Keratinocyte (primary cell): ENCODE results near the gene LTBP2. TPM values are rescaled to one million over a fixed set of nuclear protein-coding genes. Genes with fewer than 3 reads are reported as not detected.

ENCODE experiments used
- DNase-seq: peaks from one replicate; pipeline ENCODE4 v3.0.0-alpha.2; 2011; ENCODE audit warnings: low read depth, missing footprints, low spot score
- FAIRE-seq: peaks from 2 replicates; lab custom pipeline; 2011; peaks lifted over from hg19 to GRCh38; lab: Jason Lieb, UNC
- H2AFZ ChIP-seq: 2 replicates; pipeline ENCODE4 v1.6.0; 2012; ENCODE audit warnings: low read length, control low read depth, inconsistent platforms; ENCODE audit not compliant: control insufficient read depth
- H3K27ac ChIP-seq: 2 replicates; pipeline ENCODE4 v1.5.1; 2011; ENCODE audit warnings: low read length; ENCODE audit not compliant: control insufficient read depth, insufficient read depth
- H3K27me3 ChIP-seq: 3 replicates; pipeline ENCODE4 v1.6.0; 2011; ENCODE audit warnings: low read length; ENCODE audit not compliant: control insufficient read depth, insufficient read depth; ENCODE audit errors: extremely low read depth
- H3K36me3 ChIP-seq, 2 experiments: 2 replicates in 1 of 2; 3 replicates in 1 of 2; pipeline ENCODE4 v1.5.1; 2011; ENCODE audit warnings: low read length in 2 of 2, mild to moderate bottlenecking in 1 of 2; ENCODE audit not compliant: control insufficient read depth in 2 of 2, insufficient read depth in 2 of 2; ENCODE audit errors: extremely low read depth in 1 of 2
- H3K4me1 ChIP-seq: 3 replicates; pipeline ENCODE4 v1.5.1; 2011; ENCODE audit warnings: low read length; ENCODE audit not compliant: control insufficient read depth, insufficient read depth; ENCODE audit errors: extremely low read depth
- H3K4me2 ChIP-seq: 3 replicates; pipeline ENCODE4 v1.6.0; 2011; ENCODE audit warnings: low read depth, low read length; ENCODE audit not compliant: control insufficient read depth, insufficient read depth; ENCODE audit errors: extremely low read depth
- H3K4me3 ChIP-seq, 3 experiments: fragments of 200-600 bp in 1 of 3; sonication (generic) in 1 of 3; 2 replicates in 2 of 3; 3 replicates in 1 of 3; pipeline ENCODE4 v1.5.1; 2011 to 2016; ENCODE audit warnings: low read length in 3 of 3, mild to moderate bottlenecking in 3 of 3, control low read depth in 2 of 3, inconsistent platforms in 1 of 3, low read depth in 1 of 3, mixed read lengths in 1 of 3, mixed run types in 1 of 3, moderate library complexity in 1 of 3; ENCODE audit not compliant: control insufficient read depth in 2 of 3, insufficient read depth in 2 of 3; ENCODE audit errors: extremely low read depth in 1 of 3
- H3K79me2 ChIP-seq: 2 replicates; pipeline ENCODE4 v1.6.0; 2012; ENCODE audit warnings: low read length; ENCODE audit not compliant: control insufficient read depth, insufficient read depth
- H3K9ac ChIP-seq: 3 replicates; pipeline ENCODE4 v1.6.0; 2011; ENCODE audit warnings: low read length; ENCODE audit not compliant: control insufficient read depth, insufficient read depth; ENCODE audit errors: extremely low read depth
- H3K9me1 ChIP-seq: 3 replicates; pipeline ENCODE4 v1.6.0; 2011; ENCODE audit warnings: low read length; ENCODE audit not compliant: control insufficient read depth, insufficient read depth; ENCODE audit errors: extremely low read depth
- H3K9me3 ChIP-seq: 2 replicates; pipeline ENCODE4 v1.5.1; 2012; ENCODE audit warnings: low read depth, low read length; ENCODE audit not compliant: control insufficient read depth
- H4K20me1 ChIP-seq: 3 replicates; pipeline ENCODE4 v1.6.0; 2011; ENCODE audit warnings: low read length; ENCODE audit not compliant: control insufficient read depth, insufficient read depth; ENCODE audit errors: extremely low read depth
- EZH2 ChIP-seq: IDR thresholded peaks from one replicate; pipeline ENCODE4 v1.6.1; 2012; ENCODE audit warnings: inconsistent platforms, mild to moderate bottlenecking, low read length, moderate library complexity
- dilution Hi-C: fragments of 300-500 bp; cut with MboI; formaldehyde crosslinking; loops from one replicate; pipeline ENCODE4 v1.7.0; 2020; ENCODE audit warnings: low sequenced_read_pairs; ENCODE audit not compliant: extremely low pct_ligation_motif_present
- polyA plus RNA-seq, 5 experiments: library from polyadenylated mRNA; depleted of rRNA in 3 of 5; stranded (reverse) in 3 of 5; stranded (forward) in 1 of 5; unstranded in 1 of 5; fragments of >200 nt; gene quantifications; 1 replicate in 1 of 5; 2 replicates in 3 of 5; 3 replicates in 1 of 5; pipeline versions ENCODE4 v1.2.1 to v1.2.3, GENCODE V29; 2011 to 2012; ENCODE audit warnings: missing spikeins in 2 of 5, low read depth in 1 of 5, low replicate concordance in 1 of 5
- TF ChIP-seq, protein P1 (sequence below), 3 experiments: IDR thresholded peaks in 1 of 3; conservative IDR thresholded peaks in 1 of 3; optimal IDR thresholded peaks in 1 of 3; 2 replicates in 2 of 3; 3 replicates in 1 of 3; pipeline versions ENCODE3 to v1.5.1; 2011; ENCODE audit warnings: low read length in 3 of 3, mild to moderate bottlenecking in 3 of 3, moderate library complexity in 2 of 3, control low read depth in 1 of 3, inconsistent platforms in 1 of 3; ENCODE audit not compliant: insufficient read depth in 2 of 3; ENCODE audit errors: extremely low read depth in 1 of 3

The LTBP2 gene
- polyA plus RNA-seq, 1 donor (not counting 4 experiments of a cell fraction or from before 2014, with no cell fraction given), result 23.9 TPM

DNA sequence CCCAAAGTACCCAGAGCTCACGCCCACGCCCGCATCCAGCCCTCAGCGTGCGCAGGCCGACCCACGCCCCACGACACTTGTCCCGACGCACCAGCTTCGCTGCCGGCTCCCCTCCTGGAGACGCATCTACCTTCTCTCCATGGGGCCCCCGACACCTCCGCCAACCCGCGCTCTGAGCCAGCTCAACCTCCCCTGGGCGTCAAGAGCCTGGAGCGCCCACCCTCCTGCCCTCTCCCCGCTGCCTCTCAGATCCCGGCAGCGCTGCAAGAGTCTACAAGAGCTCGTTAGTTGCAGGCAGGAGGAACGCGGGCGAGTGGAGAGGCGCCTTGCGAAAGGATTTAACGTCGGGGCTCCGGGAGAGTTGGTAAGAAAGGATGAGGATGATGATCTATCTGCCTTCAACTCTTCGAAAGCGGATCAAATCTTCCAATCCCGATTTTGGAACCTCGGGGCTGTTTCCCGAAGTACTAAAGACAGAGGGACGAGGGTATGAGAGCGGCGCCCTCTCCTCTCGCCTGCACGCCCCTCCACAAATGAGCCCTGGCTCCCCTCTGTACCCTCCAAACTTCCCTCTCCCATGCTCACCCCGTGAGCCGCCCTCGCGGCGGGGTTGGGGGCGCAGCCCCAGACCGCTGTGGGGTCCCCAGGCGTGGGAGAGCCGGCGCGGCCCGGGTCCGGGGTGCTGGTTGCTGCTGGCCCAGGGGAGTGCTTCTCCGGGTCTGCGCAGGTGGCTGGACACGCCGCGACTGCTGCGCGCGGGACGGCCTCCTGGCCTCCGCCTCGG is 979 bp downstream of the LTBP2 start:
- no peak overlapping the region for H2AFZ ChIP-seq

DNA sequence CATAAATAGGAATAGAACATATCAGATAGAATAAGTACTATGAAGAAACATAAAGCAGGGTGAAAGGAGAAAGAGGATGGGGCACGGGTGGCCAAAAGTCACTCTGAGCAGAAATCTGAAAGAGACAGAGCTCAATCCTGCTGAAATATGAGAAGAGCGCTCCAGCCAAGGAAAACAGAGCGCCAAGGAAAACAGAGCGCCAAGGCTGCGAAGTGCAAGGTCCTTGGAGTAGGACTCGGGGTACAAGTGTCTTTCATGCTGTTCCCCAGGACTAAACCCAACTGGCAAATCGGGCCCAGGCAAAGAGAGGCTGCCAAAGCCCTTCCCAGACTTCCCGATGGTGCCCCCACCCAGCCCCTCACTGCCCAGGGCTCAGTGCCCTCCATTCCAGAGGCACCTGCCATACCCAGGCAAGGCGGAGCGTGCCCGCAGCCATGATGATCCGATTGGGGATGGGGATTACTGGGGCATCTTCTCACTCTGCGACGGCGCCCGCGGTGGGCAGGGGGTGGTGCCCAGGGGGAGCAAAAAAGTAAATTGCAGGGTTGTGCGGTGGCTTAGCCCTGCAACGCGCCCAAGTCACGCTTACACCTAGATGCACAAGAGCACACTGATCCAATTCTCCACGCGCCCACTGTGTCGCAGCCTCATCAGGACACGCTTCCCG is 1.7 kb downstream of the LTBP2 start:
- Histone ChIP-seq H3K4me2 (peak overlapping the region; percentile 77), H3K36me3 (peaks cover 0 to 9% of the 10 kb centered on the region in 2 experiments), H3K4me1 (peaks cover 47% of the 10 kb centered on the region), H4K20me1 (no peaks in the 10 kb centered on the region), H3K27me3 (no peaks in the 10 kb centered on the region), H3K79me2 (peaks cover 59% of the 10 kb centered on the region), H3K27ac (no peak overlapping the region), H2AFZ (no peak overlapping the region), H3K9me1 (no peaks in the 10 kb centered on the region), H3K9me3 (no peaks in the 10 kb centered on the region), H3K4me3 (peak overlapping the region; percentile 46 to 76 (median 74)), H3K9ac (peak overlapping the region; percentile 71)
- FAIRE-seq (peak; percentile 43), DNase-seq (no peak)
- dilution Hi-C loops, result no loop called here
- TF ChIP-seq, protein P1, sequence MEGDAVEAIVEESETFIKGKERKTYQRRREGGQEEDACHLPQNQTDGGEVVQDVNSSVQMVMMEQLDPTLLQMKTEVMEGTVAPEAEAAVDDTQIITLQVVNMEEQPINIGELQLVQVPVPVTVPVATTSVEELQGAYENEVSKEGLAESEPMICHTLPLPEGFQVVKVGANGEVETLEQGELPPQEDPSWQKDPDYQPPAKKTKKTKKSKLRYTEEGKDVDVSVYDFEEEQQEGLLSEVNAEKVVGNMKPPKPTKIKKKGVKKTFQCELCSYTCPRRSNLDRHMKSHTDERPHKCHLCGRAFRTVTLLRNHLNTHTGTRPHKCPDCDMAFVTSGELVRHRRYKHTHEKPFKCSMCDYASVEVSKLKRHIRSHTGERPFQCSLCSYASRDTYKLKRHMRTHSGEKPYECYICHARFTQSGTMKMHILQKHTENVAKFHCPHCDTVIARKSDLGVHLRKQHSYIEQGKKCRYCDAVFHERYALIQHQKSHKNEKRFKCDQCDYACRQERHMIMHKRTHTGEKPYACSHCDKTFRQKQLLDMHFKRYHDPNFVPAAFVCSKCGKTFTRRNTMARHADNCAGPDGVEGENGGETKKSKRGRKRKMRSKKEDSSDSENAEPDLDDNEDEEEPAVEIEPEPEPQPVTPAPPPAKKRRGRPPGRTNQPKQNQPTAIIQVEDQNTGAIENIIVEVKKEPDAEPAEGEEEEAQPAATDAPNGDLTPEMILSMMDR (optimal IDR thresholded peaks at IDR 0.05 in 1 of 3, IDR thresholded peaks at IDR 0.05 in 1 of 3, conservative IDR thresholded peaks at IDR 0.05 in 1 of 3; ENCODE audit: extremely low read depth in 1 of 3, insufficient read depth in 2 of 3, low read length in 3 of 3), result no peak
- no peak for TF ChIP-seq EZH2

More for the DNA sequence above, 979 bp downstream of the LTBP2 start:
- H3K4me1 ChIP-seq, result peaks cover 54% of the 10 kb centered on the region
- H4K20me1 ChIP-seq, result no peaks in the 10 kb centered on the region
- H3K36me3 ChIP-seq, result peaks cover 0 to 4% of the 10 kb centered on the region in 2 experiments
- peaks cover 52% of the 10 kb centered on the region for H3K79me2 ChIP-seq
- H3K9ac ChIP-seq, result peak overlapping the region; percentile 71
- H3K27ac ChIP-seq, result no peak overlapping the region
- no peaks in the 10 kb centered on the region for H3K9me1 ChIP-seq
- dilution Hi-C loops, result no loop called here
- DNase-seq, result no peak
- no peaks in the 10 kb centered on the region for H3K27me3 ChIP-seq
- FAIRE-seq, result no peak
- no peaks in the 10 kb centered on the region for H3K9me3 ChIP-seq
- no peak for TF ChIP-seq EZH2
- TF ChIP-seq, protein P1 (optimal IDR thresholded peaks at IDR 0.05 in 1 of 3, IDR thresholded peaks at IDR 0.05 in 1 of 3, conservative IDR thresholded peaks at IDR 0.05 in 1 of 3; ENCODE audit: extremely low read depth in 1 of 3, insufficient read depth in 2 of 3, low read length in 3 of 3), result no peak
- peak overlapping the region; percentile 46 to 76 (median 74) for H3K4me3 ChIP-seq
- H3K4me2 ChIP-seq, result peak overlapping the region; percentile 77
